GM18508 (cell line): Measurements from ENCODE around the gene SLC35F3.
"Not testable (repeated sequence)": the region's sequence is repeated elsewhere in the genome, so short reads cannot be mapped to it uniquely, and the experiment has no call there.

Experiments used
- ATAC-seq: cut with Tn5 transposase; IDR thresholded peaks from one replicate; pipeline ENCODE4 v1.9.1; 2021; ENCODE audit warnings: moderate number of reproducible peaks; ENCODE audit not compliant: insufficient read depth, unreplicated experiment

SLC35F3 gene

GRCh38 chr1:234169161-234169849 lies 264.8 kb downstream of the SLC35F3 start:
- ATAC-seq = no peak

GRCh38 chr1:234170067-234170466 lies 265.6 kb downstream of the SLC35F3 start:
- ATAC-seq = no peak

GRCh38 chr1:234170622-234171021 lies 266.1 kb downstream of the SLC35F3 start:
- ATAC-seq = no peak

- no peak for ATAC-seq
Observed at GRCh38 chr1:234173968-234174367, 269.5 kb downstream of the SLC35F3 start.

GRCh38 chr1:234175363-234175762 lies 270.9 kb downstream of the SLC35F3 start:
- no peak for ATAC-seq

- no peak for ATAC-seq
Observed at GRCh38 chr1:234176000-234176399, 271.5 kb downstream of the SLC35F3 start.

- not testable (repeated sequence) for ATAC-seq
Observed at GRCh38 chr1:234176847-234177246, 272.4 kb downstream of the SLC35F3 start.

- ATAC-seq = no peak
Observed at GRCh38 chr1:234185438-234185837, 281.0 kb downstream of the SLC35F3 start.

GRCh38 chr1:234186037-234186688 lies 281.7 kb downstream of the SLC35F3 start:
- no peak for ATAC-seq

- ATAC-seq = no peak
Observed at GRCh38 chr1:234188454-234188792, 283.9 kb downstream of the SLC35F3 start.

- no peak for ATAC-seq
Observed at GRCh38 chr1:234197839-234198238, 293.4 kb downstream of the SLC35F3 start.

- no peak for ATAC-seq
Observed at GRCh38 chr1:234199476-234200127, 295.1 kb downstream of the SLC35F3 start.

GRCh38 chr1:234200566-234200965 lies 296.1 kb downstream of the SLC35F3 start:
- no peak for ATAC-seq

GRCh38 chr1:234201600-234201999 lies 297.1 kb downstream of the SLC35F3 start:
- ATAC-seq = no peak

GRCh38 chr1:234205966-234206365 lies 301.5 kb downstream of the SLC35F3 start:
- ATAC-seq = no peak

GRCh38 chr1:234206651-234207284 lies 302.3 kb downstream of the SLC35F3 start:
- ATAC-seq = no peak

- no peak for ATAC-seq
Observed at GRCh38 chr1:234208351-234208750, 303.9 kb downstream of the SLC35F3 start.

- ATAC-seq = no peak
Observed at GRCh38 chr1:234208791-234209190, 304.3 kb downstream of the SLC35F3 start.

GRCh38 chr1:234210429-234210828 lies 306.0 kb downstream of the SLC35F3 start:
- not testable (repeated sequence) for ATAC-seq

GRCh38 chr1:234211855-234212254 lies 307.4 kb downstream of the SLC35F3 start:
- not testable (repeated sequence) for ATAC-seq
